Esophagus muscularis mucosa (tissue), 3 donors: ENCODE measurements around the gene OR4F15.

Source experiments
- CTCF ChIP-seq, 3 experiments: fragments of 200-600 bp in 2 of 3; fragments of 450-650 bp in 1 of 3; sonication (generic) in 2 of 3; IDR thresholded peaks; one replicate each; pipeline ENCODE4 v1.5.1; 2017 to 2019; ENCODE audit warnings: antibody characterized with exemption in 3 of 3, mild to moderate bottlenecking in 2 of 3, moderate library complexity in 1 of 3
- POLR2A ChIP-seq: fragments of 450-650 bp; IDR thresholded peaks from one replicate; pipeline ENCODE4 v1.6.1; 2017; ENCODE audit warnings: antibody characterized with exemption, moderate library complexity, mild to moderate bottlenecking, low read depth
- POLR2AphosphoS5 ChIP-seq, 2 donors: sonication (generic); formaldehyde crosslinking; IDR thresholded peaks; one replicate each; pipeline ENCODE4 v1.6.1; 2017; ENCODE audit warnings: antibody characterized with exemption in 2 of 2

- no peak for TF ChIP-seq POLR2A
- no peak for TF ChIP-seq CTCF (IDR thresholded peaks at IDR 0.05)
- no peak for TF ChIP-seq POLR2AphosphoS5 (IDR thresholded peaks at IDR 0.05)
Measured at GRCh38 chr15:101813803-101814534, 2.0 kb downstream of the OR4F15 start.
